Esophagus squamous epithelium (tissue), 5 donors: ENCODE data around the gene KISS1. TPM values are rescaled to one million over a fixed set of nuclear protein-coding genes. Genes with fewer than 3 reads are reported as not detected.
"Not testable (repeated sequence)": the region's sequence is repeated elsewhere in the genome, so short reads cannot be mapped to it uniquely, and the experiment has no call there.

Source experiments
- DNase-seq: peaks from one replicate; lab custom pipeline; 2025; lab: John Stamatoyannopoulos, UW
- H3K27ac ChIP-seq, 4 donors: fragments of 200-600 bp; sonication (generic); one replicate each; pipeline ENCODE4 v1.5.1; 2016 to 2019; ENCODE audit warnings: mild to moderate bottlenecking in 1 of 4
- H3K27me3 ChIP-seq, 4 donors: fragments of 200-600 bp; sonication (generic); 1 replicate in 3 of 4; 2 replicates in 1 of 4; pipeline versions ENCODE4 v1.5.1 to v1.6.0; 2017 to 2021; ENCODE audit warnings: antibody characterized with exemption in 1 of 4
- H3K36me3 ChIP-seq, 3 donors: fragments of 200-600 bp; sonication (generic); one replicate each; pipeline ENCODE4 v1.5.1; 2016 to 2019
- H3K4me1 ChIP-seq, 3 donors: fragments of 200-600 bp; sonication (generic); one replicate each; pipeline ENCODE4 v1.5.1; 2017 to 2019
- H3K4me3 ChIP-seq, 4 donors: fragments of 200-600 bp; sonication (generic); 1 replicate in 3 of 4; 2 replicates in 1 of 4; pipeline ENCODE4 v1.5.1; 2016 to 2019; ENCODE audit warnings: mild to moderate bottlenecking in 2 of 4, moderate library complexity in 1 of 4
- H3K9me3 ChIP-seq, 3 donors: fragments of 200-600 bp; sonication (generic); one replicate each; pipeline ENCODE4 v1.5.1; 2016 to 2019
- POLR2A ChIP-seq, 4 donors: fragments of 450-650 bp; IDR thresholded peaks; one replicate each; pipeline ENCODE4 v1.6.1; 2017; ENCODE audit warnings: antibody characterized with exemption in 4 of 4, mild to moderate bottlenecking in 4 of 4, moderate library complexity in 3 of 4
- WGBS, 2 donors: methylation state at CpG; one replicate each; pipeline ENCODE4 v1.1.5; 2018; 5-methylcytosine and 5-hydroxymethylcytosine counted together
- intact Hi-C: fragments of 100-400 bp; cut with DNase I; formaldehyde crosslinking; loops from one replicate; pipeline ENCODE4 v1.15.0; 2022
- total RNA-seq, 4 donors: library from RNA; depleted of rRNA; stranded (reverse); fragments of >200 nt; gene quantifications; one replicate each; pipeline ENCODE4 v1.1.0, GENCODE V29; 2016
- TF ChIP-seq, protein P1 (sequence below), 6 experiments: fragments of 450-650 bp in 4 of 6; fragments of 200-600 bp in 2 of 6; sonication (generic) in 2 of 6; IDR thresholded peaks; one replicate each; pipeline ENCODE4 v1.5.1; 2016 to 2019; ENCODE audit warnings: antibody characterized with exemption in 6 of 6, mild to moderate bottlenecking in 4 of 6, moderate library complexity in 4 of 6
- donor health status: DM: yes; HTN: yes; CAD: no.

Gene KISS1
- total RNA-seq, 4 donors from 2014 or later: not detected

GRCh38 chr1:204237515-204237914 is 41.2 kb upstream of the KISS1 start:
- H3K27ac ChIP-seq, H3K27me3 ChIP-seq, H3K4me3 ChIP-seq, intact Hi-C loops, DNase-seq, H3K9me3 ChIP-seq: not testable (repeated sequence)
- H3K4me1 ChIP-seq: peaks cover 0 to 10% (median 0%) of the 10 kb centered on the region in 3 donors
- 83 to 100% methylated on average over 1 of the region's 1 CpG for WGBS, 2 donors
- H3K36me3 ChIP-seq: peaks cover 0 to 27% (median 0%) of the 10 kb centered on the region in 3 donors

GRCh38 chr1:204232526-204232925 is 36.2 kb upstream of the KISS1 start:
- no peak overlapping the region for H3K27ac ChIP-seq
- intact Hi-C loops: no loop called here
- no peaks in the 10 kb centered on the region for H3K27me3 ChIP-seq
- DNase-seq: no peak
- H3K9me3 ChIP-seq: no peaks in the 10 kb centered on the region
- no peaks in the 10 kb centered on the region for H3K4me1 ChIP-seq
- no peak for TF ChIP-seq POLR2A (IDR thresholded peaks at IDR 0.05)
- TF ChIP-seq, protein P1, sequence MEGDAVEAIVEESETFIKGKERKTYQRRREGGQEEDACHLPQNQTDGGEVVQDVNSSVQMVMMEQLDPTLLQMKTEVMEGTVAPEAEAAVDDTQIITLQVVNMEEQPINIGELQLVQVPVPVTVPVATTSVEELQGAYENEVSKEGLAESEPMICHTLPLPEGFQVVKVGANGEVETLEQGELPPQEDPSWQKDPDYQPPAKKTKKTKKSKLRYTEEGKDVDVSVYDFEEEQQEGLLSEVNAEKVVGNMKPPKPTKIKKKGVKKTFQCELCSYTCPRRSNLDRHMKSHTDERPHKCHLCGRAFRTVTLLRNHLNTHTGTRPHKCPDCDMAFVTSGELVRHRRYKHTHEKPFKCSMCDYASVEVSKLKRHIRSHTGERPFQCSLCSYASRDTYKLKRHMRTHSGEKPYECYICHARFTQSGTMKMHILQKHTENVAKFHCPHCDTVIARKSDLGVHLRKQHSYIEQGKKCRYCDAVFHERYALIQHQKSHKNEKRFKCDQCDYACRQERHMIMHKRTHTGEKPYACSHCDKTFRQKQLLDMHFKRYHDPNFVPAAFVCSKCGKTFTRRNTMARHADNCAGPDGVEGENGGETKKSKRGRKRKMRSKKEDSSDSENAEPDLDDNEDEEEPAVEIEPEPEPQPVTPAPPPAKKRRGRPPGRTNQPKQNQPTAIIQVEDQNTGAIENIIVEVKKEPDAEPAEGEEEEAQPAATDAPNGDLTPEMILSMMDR (IDR thresholded peaks at IDR 0.05): no peak
- H3K36me3 ChIP-seq: peaks cover 0 to 39% (median 0%) of the 10 kb centered on the region in 3 donors
- H3K4me3 ChIP-seq: no peak overlapping the region

DNA sequence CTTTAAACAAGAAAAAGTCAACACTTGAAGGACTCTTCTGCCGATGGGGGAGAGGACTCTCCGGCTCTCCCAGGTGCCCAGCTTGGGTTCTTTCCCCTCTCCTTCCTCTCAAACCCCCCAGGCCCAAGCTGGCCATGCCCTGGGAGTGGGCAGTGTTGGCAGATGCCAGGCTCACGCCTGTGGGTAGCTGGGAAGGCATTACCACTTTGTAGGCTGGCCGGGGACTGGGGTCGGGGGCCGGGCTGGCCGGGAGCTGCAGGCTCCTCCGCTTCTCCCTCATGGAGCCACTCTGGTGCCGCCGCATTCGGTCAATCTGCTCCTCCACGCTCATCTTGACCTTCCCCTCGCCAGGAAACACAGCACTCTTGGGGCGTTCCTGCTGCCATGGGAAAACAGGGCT is 33.9 kb upstream of the KISS1 start:
- WGBS, 2 donors: 89 to 93% methylated on average over 9 to 13 of the region's 14 CpGs
- no peak for DNase-seq
- TF ChIP-seq, protein P1 (IDR thresholded peaks at IDR 0.05): no peak
- TF ChIP-seq POLR2A (IDR thresholded peaks at IDR 0.05): no peak

GRCh38 chr1:204228896-204229295 is 32.6 kb upstream of the KISS1 start:
- peaks cover 0 to 15% (median 0%) of the 10 kb centered on the region in 3 donors for H3K4me1 ChIP-seq
- intact Hi-C loops: no loop called here
- no peak for DNase-seq
- no peak overlapping the region for H3K4me3 ChIP-seq
- TF ChIP-seq, protein P1 (IDR thresholded peaks at IDR 0.05): no peak
- no peak for TF ChIP-seq POLR2A (IDR thresholded peaks at IDR 0.05)
- H3K27me3 ChIP-seq: no peaks in the 10 kb centered on the region
- peaks cover 0 to 32% (median 0%) of the 10 kb centered on the region in 3 donors for H3K36me3 ChIP-seq
- WGBS, 2 donors: 91 to 99% methylated on average over 13 of the region's 13 CpGs
- H3K27ac ChIP-seq: no peak overlapping the region
- no peaks in the 10 kb centered on the region for H3K9me3 ChIP-seq

More for the DNA sequence above, 33.9 kb upstream of the KISS1 start:
- Histone ChIP-seq H3K27me3 (no peaks in the 10 kb centered on the region), H3K4me3 (no peak overlapping the region), H3K4me1 (peaks cover 0 to 15% (median 0%) of the 10 kb centered on the region in 3 donors), H3K9me3 (no peaks in the 10 kb centered on the region), H3K27ac (no peak overlapping the region), H3K36me3 (peaks cover 0 to 32% (median 0%) of the 10 kb centered on the region in 3 donors)
- intact Hi-C loops: no loop called here

- WGBS, 2 donors: 73 to 77% methylated on average over 7 to 9 of the region's 20 CpGs
- no peak overlapping the region for H3K27ac ChIP-seq
- no peaks in the 10 kb centered on the region for H3K9me3 ChIP-seq
- TF ChIP-seq, protein P1 (IDR thresholded peaks at IDR 0.05): no peak
- TF ChIP-seq POLR2A (IDR thresholded peaks at IDR 0.05): no peak
- DNase-seq: no peak
- H3K36me3 ChIP-seq: peaks cover 0 to 32% (median 0%) of the 10 kb centered on the region in 3 donors
- H3K4me3 ChIP-seq: no peak overlapping the region
- H3K27me3 ChIP-seq: no peaks in the 10 kb centered on the region
- peaks cover 0 to 15% (median 0%) of the 10 kb centered on the region in 3 donors for H3K4me1 ChIP-seq
- intact Hi-C loops: no loop called here
Observed at GRCh38 chr1:204227996-204228785, 31.9 kb upstream of the KISS1 start.
